Sciatic nerve (tissue), 2 donors: ENCODE results near the gene HCST. TPM values are rescaled to one million over a fixed set of nuclear protein-coding genes. Genes with fewer than 3 reads are reported as not detected.

Source experiments
- ATAC-seq: fragments of 200-7000 bp; cut with Tn5 transposase; one replicate; pipeline ENCODE4 v1.9.1; 2020; ENCODE audit warnings: mild to moderate bottlenecking, moderate library complexity
- DNase-seq: peaks from one replicate; pipeline ENCODE4 v3.0.0-alpha.2; 2020; ENCODE audit warnings: low spot score
- intact Hi-C: fragments of 100-400 bp; cut with DNase I; formaldehyde crosslinking; loops from one replicate; pipeline ENCODE4 v1.14.2; 2022
- total RNA-seq: library from RNA; stranded (reverse); fragmentation: NEBNext Ultra II Directional; extraction: Animal tissue kit (Norgen Biotek cat#: 25700); gene quantifications from one replicate; pipeline ENCODE4 v1.2.1, GENCODE V29; 2021
- donor health status: DM: no; HTN: no; CAD: no.
- donor health status: DM: no; HTN: no; CAD: no.

Gene HCST
- total RNA-seq, 1 donor from 2014 or later, result 14.3 TPM

DNA sequence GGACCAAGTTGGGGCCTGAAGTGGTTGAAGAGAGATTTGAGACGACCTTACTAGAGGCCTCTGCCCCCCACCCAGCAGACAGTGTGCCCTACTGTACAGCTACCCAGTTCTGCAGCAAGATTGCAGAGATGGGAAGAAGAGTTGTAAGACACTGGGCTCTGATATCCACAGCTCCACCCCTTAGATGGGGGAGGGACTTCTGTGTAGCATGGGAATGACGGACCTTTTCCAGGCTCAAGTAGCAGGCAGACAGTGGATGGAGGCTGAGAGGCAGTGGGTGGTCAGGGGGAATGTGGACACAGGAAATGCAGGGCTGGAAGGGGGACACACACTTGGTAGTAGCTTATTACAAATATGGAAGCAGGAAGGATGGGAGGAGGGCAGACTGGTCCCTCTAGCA lies 46.8 kb downstream of the HCST start:
- ATAC-seq (no peak), DNase-seq (no peak)
- intact Hi-C loops, result no loop called here

Other genes with a start within 250 kb of the HCST start
- not detected for gene UPK1A, start 236.0 kb upstream of the HCST start, total RNA-seq
- gene ZBTB32, start 198.0 kb upstream of the HCST start, total RNA-seq, result 0.18 TPM
- 41.1 TPM for gene KMT2B, start 184.5 kb upstream of the HCST start, total RNA-seq
- gene IGFLR1, start 160.1 kb upstream of the HCST start, total RNA-seq, result 10.8 TPM
- 22.9 TPM for gene U2AF1L4, start 157.1 kb upstream of the HCST start, total RNA-seq
- gene PSENEN, start 156.9 kb upstream of the HCST start, total RNA-seq, result 45.6 TPM
- 12.3 TPM for gene LIN37, start 154.0 kb upstream of the HCST start, total RNA-seq
- gene HSPB6, start 145.5 kb upstream of the HCST start, total RNA-seq, result 79.7 TPM
- 29.4 TPM for gene PROSER3, start 144.4 kb upstream of the HCST start, total RNA-seq
- gene ARHGAP33, start 127.0 kb upstream of the HCST start, total RNA-seq, result 26.8 TPM
- gene PRODH2, start 89.7 kb upstream of the HCST start, total RNA-seq, result not detected
- gene NPHS1, start 50.0 kb upstream of the HCST start, total RNA-seq, result not detected
- 0.13 TPM for gene KIRREL2, start 45.6 kb upstream of the HCST start, total RNA-seq
- 14.1 TPM for gene APLP1, start 34.0 kb upstream of the HCST start, total RNA-seq
- gene NFKBID, start 2.0 kb upstream of the HCST start, total RNA-seq, result 39.3 TPM
- gene TYROBP, start 5.8 kb downstream of the HCST start, total RNA-seq, result 104 TPM
- 13.1 TPM for gene LRFN3, start 33.8 kb downstream of the HCST start, total RNA-seq
- gene SDHAF1, start 92.7 kb downstream of the HCST start, total RNA-seq, result 17.0 TPM
- 0.67 TPM for gene SYNE4, start 106.3 kb downstream of the HCST start, total RNA-seq
- 22.8 TPM for gene ALKBH6, start 111.7 kb downstream of the HCST start, total RNA-seq
- gene CLIP3, start 130.3 kb downstream of the HCST start, total RNA-seq, result 72.8 TPM
- gene THAP8, start 151.8 kb downstream of the HCST start, total RNA-seq, result 10.5 TPM
- 1.2 TPM for gene WDR62, start 152.4 kb downstream of the HCST start, total RNA-seq
- gene OVOL3, start 208.6 kb downstream of the HCST start, total RNA-seq, result not detected
- 60.5 TPM for gene POLR2I, start 212.3 kb downstream of the HCST start, total RNA-seq
- gene TBCB, start 212.9 kb downstream of the HCST start, total RNA-seq, result 173 TPM
- gene CAPNS1, start 237.5 kb downstream of the HCST start, total RNA-seq, result 534 TPM
- 71.6 TPM for gene COX7A1, start 249.9 kb downstream of the HCST start, total RNA-seq